AG04449 (cell line): ENCODE data around the gene NAALADL1.

Experiments
- CTCF ChIA-PET: fragments of 350-600 bp; formaldehyde crosslinking; extraction: SDS; loops from one replicate; lab custom pipeline; 2021; ENCODE audit warnings: antibody characterized with exemption; lab: Yijun Ruan, JAX
- POLR2A ChIA-PET: fragments of 400-600, 350-600 bp; formaldehyde crosslinking; extraction: SDS; loops from one replicate; lab custom pipeline; 2020; ENCODE audit warnings: antibody characterized with exemption, inconsistent platforms; lab: Yijun Ruan, JAX
- DNase-seq: peaks from one replicate; pipeline ENCODE4 v3.0.0-alpha.2; 2010; ENCODE audit warnings: low read depth, low spot score
- H3K4me3 ChIP-seq: 2 replicates; pipeline ENCODE4 v1.5.1; 2011; ENCODE audit warnings: low read depth, mild to moderate bottlenecking, control low read depth, low read length
- TF ChIP-seq, protein P1 (sequence below): IDR thresholded peaks from one replicate; pipeline ENCODE4 v1.5.1; 2011; ENCODE audit warnings: mild to moderate bottlenecking, moderate library complexity, low read length, control low read depth, inconsistent platforms; ENCODE audit not compliant: insufficient read depth; ENCODE audit errors: missing control alignments

The NAALADL1 gene

DNA sequence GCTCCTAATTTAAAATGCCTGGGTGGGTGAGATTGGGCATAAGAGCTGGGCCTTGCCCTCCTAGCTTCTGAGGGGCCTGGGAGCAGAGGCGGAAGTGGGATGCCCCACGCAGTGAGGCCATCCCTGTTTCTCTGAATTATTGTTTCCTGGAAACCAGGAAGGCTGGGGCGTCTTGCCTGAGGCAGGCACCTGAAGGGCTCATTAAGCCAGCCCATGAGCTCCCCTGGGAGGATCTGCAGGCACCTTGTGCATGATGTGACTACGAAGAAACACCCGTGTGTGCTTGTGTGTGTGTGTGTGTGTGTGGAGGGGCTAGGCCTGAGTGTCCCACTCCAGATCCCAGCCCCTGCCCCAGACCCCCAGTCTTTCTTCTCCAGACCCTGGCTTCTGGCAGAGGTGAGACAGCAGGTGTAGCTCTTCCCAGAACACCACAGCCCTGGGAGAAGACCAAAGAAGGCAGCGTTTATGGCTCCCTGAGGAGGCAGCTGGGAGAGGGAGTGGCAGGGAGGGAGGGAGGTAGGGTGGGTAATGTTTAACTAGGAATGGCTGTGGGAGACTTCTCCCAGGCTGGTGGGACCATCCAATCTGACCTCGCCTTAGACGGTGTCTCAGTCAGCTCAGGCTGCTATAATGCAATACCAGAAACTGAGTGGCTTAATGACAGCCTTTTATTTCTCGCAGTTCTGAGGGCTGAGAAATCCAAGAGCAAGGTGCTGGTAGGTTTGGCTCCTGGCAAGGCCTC is 59.5 kb downstream of the NAALADL1 start:
- POLR2A ChIA-PET = no interaction called here
- DNase-seq = no peak
- CTCF ChIA-PET = interaction anchor here (0.6 to 14.5 kb wide), 2 partner anchors 11 to 73 kb away, joined by 3 to 179 read pairs; partner anchors contain the start of gene ARL2
- H3K4me3 ChIP-seq = no peak overlapping the region
- TF ChIP-seq, protein P1, sequence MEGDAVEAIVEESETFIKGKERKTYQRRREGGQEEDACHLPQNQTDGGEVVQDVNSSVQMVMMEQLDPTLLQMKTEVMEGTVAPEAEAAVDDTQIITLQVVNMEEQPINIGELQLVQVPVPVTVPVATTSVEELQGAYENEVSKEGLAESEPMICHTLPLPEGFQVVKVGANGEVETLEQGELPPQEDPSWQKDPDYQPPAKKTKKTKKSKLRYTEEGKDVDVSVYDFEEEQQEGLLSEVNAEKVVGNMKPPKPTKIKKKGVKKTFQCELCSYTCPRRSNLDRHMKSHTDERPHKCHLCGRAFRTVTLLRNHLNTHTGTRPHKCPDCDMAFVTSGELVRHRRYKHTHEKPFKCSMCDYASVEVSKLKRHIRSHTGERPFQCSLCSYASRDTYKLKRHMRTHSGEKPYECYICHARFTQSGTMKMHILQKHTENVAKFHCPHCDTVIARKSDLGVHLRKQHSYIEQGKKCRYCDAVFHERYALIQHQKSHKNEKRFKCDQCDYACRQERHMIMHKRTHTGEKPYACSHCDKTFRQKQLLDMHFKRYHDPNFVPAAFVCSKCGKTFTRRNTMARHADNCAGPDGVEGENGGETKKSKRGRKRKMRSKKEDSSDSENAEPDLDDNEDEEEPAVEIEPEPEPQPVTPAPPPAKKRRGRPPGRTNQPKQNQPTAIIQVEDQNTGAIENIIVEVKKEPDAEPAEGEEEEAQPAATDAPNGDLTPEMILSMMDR = no peak

DNA sequence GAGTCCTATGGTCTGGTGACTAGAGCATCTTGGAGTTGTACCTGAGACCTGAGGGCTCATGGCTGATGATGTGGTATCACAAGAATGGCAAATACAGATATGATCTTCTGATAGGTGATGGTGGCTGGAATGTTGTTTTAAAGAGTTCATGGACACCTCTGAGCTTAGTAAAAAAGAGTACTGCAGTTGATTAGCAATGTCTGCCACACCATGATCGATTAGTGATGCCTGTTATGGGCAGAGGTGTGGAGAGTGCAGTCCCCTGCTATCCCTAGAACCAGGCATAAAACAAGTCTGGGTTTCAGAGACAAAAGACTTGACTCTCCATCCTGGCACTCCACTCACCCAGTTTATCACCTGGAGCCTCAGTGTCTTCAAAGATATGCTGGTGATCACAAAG is 60.2 kb downstream of the NAALADL1 start:
- ChIA-PET POLR2A (no interaction called here), CTCF (interaction anchor here (0.6 to 14.5 kb wide), 3 partner anchors 12 to 114 kb away, joined by 3 to 179 read pairs (median 6); partner anchors contain the start of genes ARL2 and TM7SF2)
- no peak overlapping the region for H3K4me3 ChIP-seq
- TF ChIP-seq, protein P1 = no peak
- DNase-seq = no peak

DNA sequence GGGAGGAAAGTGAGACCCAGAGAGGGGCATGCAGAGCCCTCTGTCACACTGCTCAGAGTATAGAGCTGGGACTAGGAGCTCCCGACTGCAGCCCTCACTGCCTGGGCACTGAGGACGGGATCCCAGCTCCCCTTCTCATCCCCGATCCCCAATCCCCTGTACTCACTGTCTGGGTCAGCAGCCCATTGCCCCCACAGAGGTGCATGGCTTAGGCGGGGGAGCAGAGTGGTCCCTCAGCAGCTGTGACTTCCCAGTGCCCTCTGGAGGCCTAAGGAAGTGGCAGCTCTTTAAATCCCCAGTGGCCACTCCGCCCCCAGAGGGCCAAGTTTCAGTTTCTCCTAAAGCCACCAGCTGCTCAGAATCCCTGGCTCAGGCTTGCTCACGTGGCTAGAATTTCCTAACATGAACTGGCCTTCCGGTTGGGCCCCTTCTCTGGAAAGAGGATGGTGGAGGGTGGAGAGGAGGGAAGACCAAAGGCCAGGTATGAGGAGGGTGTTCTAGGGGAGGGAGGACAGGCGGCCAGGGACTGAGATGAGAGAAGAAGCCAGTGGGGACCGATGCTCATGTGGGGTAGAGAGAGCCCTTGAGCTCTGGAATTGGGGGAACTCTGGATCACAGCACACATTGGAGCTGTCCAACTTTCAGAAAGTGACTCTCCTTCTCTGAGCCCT is 61.5 kb downstream of the NAALADL1 start, which contains the start of gene BATF2:
BATF2 (minus strand) TSS at position 262 of the 671 bp plus-strand sequence; CDS start at position 205, 57 bp downstream.
- ChIA-PET POLR2A (interaction anchor here (0.6 kb wide), 2 partner anchors 13 to 19 kb away, joined by 3 read pairs; no protein-coding TSS in a partner anchor), CTCF (interaction anchor here (0.7 to 14.5 kb wide), 15 partner anchors 10 to 197 kb away, joined by 3 to 179 read pairs (median 4); partner anchors contain the start of genes ARL2, FAU, GPHA2 and MRPL49)
- no peak for DNase-seq
- TF ChIP-seq, protein P1 = peak; percentile 52
- H3K4me3 ChIP-seq = peak within 1 kb of the TSS; percentile 40

DNA sequence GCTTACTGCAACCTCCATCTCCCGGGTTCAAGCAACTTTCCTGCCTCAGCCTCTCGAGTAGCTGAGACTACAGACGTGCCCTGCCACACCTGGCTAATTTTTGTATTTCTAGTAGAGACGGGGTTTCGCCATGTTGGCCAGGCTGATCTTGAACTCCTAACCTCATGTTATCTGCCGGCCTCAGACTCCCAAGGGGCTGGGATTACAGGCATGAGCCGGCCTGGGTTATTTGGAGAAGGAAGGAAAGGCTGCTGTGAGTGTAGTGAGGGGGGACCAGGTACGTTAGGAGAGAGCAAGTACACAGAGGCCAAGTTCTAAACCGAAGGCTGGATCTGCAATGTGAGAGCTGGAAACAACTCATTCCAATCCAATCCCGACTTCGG is 62.0 kb downstream of the NAALADL1 start:
- ChIA-PET POLR2A (interaction anchor here (0.6 kb wide), 1 partner anchor 13 kb away, joined by 3 read pairs; no protein-coding TSS in a partner anchor), CTCF (interaction anchor here (0.7 to 14.5 kb wide), 13 partner anchors 9 to 197 kb away, joined by 3 to 179 read pairs (median 4); partner anchors contain the start of genes ARL2, FAU, GPHA2 and MRPL49)
- H3K4me3 ChIP-seq = peak overlapping the region; percentile 40; the same call in 1 of the 2 replicates
- TF ChIP-seq, protein P1 = no peak
- no peak for DNase-seq
